Inferior parietal cortex (tissue), 1 donor: Measurements from ENCODE around the gene PRKCE.

Experiments used
- DNase-seq: peaks from one replicate; pipeline ENCODE4 v3.0.0-alpha.2; 2016; ENCODE audit errors: extremely low spot score

PRKCE gene

DNA sequence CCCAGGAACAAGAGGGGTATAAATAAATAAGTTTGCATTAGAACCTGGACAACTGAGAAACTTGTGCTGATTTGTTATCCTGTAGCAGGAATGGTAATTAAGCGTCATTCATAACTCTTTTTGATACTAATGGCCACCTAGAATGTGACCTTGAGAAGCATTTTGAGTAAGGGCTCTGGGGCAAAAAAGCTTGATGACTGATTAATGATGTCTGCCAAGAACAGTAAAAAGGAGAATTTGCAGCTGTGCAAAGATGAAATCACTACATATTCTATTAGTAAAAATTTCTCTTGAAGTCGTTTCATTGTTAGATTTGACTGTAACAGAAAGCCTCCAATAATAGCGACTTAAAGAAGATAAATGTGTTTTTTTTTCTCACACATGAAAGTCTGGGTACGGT is 157.7 kb downstream of the PRKCE start:
- no peak for DNase-seq

- DNase-seq = no peak
These were observed 160.6 kb downstream of the PRKCE start for GRCh38 chr2:45812011-45812500.

- DNase-seq = no peak
These were observed 161.8 kb downstream of the PRKCE start for GRCh38 chr2:45813003-45813941.

- DNase-seq = no peak
These were observed 163.0 kb downstream of the PRKCE start for GRCh38 chr2:45814488-45814887.

- DNase-seq = no peak
These were observed 163.6 kb downstream of the PRKCE start for GRCh38 chr2:45814951-45815621.

GRCh38 chr2:45816272-45816671 is 164.8 kb downstream of the PRKCE start:
- no peak for DNase-seq

- DNase-seq = no peak
These were observed 167.1 kb downstream of the PRKCE start for GRCh38 chr2:45818591-45818990.

- no peak for DNase-seq
These were observed 168.6 kb downstream of the PRKCE start for GRCh38 chr2:45820048-45820447.

- no peak for DNase-seq
These were observed 170.2 kb downstream of the PRKCE start for GRCh38 chr2:45821558-45822271.

- no peak for DNase-seq
These were observed 170.8 kb downstream of the PRKCE start for GRCh38 chr2:45822272-45822630.

- no peak for DNase-seq
These were observed 172.3 kb downstream of the PRKCE start for GRCh38 chr2:45823723-45824206.

GRCh38 chr2:45825001-45825651 is 173.7 kb downstream of the PRKCE start:
- no peak for DNase-seq

DNA sequence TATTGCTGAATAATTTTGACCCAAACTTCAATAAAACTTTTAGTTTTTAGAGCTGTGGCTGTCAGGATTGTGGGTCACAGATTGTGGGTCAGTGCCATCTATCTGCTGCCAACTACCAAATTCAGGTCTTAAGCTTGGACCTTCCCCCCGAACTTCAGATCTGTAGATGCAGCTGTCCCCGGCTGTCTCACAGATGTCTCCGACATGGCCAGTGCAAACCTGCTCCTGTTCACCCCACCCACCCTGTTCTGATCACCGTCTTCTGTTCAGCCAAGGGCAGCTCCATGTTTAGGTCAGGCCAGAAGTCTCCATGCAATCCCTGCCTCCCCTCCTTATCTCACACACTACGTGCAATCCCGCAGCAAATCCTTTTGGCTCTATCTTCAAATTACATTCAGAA is 175.0 kb downstream of the PRKCE start:
- DNase-seq = no peak

GRCh38 chr2:45826884-45827635 is 175.6 kb downstream of the PRKCE start:
- DNase-seq = no peak

- DNase-seq = no peak
These were observed 178.8 kb downstream of the PRKCE start for GRCh38 chr2:45830322-45830721.

DNA sequence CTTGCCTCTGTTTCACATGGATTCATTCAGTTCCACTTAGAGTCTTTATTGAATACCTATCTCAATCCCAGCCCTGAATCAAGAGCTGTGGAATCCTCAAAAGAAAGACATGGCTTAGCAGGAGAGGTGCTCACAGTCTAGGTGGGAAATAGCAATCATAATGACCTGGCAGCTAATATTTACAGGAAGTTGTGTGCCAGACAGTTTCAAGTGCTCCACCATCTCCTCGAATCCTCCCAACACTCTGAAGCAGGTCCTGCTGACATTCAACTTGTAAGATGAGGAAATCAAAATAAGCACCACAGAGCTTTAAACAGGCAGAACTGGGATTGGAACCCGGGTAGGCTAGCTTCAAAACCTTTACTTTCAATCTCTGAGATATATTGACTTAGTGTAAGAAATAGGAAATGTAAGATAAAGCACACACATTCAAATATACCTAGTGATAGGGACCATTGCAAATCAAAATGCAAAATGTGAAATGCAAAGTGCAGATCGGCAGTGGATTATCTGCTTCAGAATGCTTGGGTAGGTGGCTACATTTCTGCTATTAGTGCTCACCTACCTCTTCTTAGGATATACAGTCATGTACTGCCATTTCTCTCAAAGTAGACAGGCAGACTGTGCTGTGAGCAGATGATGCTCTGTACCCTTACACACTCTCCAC is 182.0 kb downstream of the PRKCE start:
- DNase-seq = no peak

DNA sequence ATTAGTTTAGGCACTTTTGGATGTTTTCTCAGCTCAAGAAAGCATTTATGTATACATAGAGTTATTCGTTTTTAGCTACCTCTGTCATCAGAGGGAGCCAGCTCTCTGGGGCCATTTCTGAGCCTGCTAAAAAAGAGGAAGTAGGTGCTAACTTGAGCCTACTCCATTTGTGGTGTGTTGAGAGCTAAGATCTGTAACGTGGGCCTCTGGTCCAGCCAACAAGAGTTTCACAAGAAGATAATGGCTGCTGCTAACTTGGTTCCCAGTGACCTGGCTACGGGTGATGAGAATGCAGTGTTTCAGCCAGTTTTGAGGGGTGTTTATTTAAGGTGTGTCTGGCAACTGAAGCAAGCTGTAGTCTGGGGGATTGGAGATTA is 182.5 kb downstream of the PRKCE start:
- no peak for DNase-seq

DNA sequence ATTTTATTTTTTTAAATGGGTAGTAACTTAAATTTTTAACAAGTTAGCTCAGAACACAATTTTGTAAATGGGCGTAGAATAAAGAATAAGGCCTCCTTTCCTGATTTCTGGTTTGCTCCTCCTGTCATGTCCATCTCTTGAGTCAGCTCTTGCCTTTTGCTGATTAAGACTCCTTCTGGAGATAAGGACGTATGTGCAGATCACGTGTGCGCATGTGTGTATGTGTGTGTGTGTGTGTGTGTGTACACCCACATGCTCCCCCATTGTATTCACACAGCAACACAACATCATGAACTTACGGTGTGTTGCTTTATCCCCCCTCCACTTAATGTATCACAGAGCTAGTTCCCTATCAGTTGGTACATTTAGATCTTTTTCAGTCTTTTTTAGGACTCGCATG is 182.9 kb downstream of the PRKCE start:
- no peak for DNase-seq

- no peak for DNase-seq
These were observed 183.4 kb downstream of the PRKCE start for GRCh38 chr2:45834858-45835257.

- DNase-seq = no peak
These were observed 184.8 kb downstream of the PRKCE start for GRCh38 chr2:45836316-45836715.
